Measurements from ENCODE around the gene ST6GALNAC5.
"Not testable (repeated sequence)": the region's sequence is repeated elsewhere in the genome, so short reads cannot be mapped to it uniquely, and the experiment has no call there.

The ST6GALNAC5 gene

GRCh38 chr1:76866566-76866965 lies 714 bp upstream of the ST6GALNAC5 start:
- DNase-seq (ENCODE audit: low read depth, low spot score), result no peak

GRCh38 chr1:76868154-76868882 lies 1.0 kb downstream of the ST6GALNAC5 start:
- DNase-seq (ENCODE audit: low read depth, low spot score), result no peak

GRCh38 chr1:76868916-76869315 lies 1.6 kb downstream of the ST6GALNAC5 start:
- DNase-seq (ENCODE audit: low read depth, low spot score), result no peak

GRCh38 chr1:76870037-76870436 lies 2.8 kb downstream of the ST6GALNAC5 start:
- DNase-seq (ENCODE audit: low read depth, low spot score), result no peak

GRCh38 chr1:76871355-76871974 lies 4.2 kb downstream of the ST6GALNAC5 start:
- no peak for DNase-seq (ENCODE audit: low read depth, low spot score)

- no peak for DNase-seq (ENCODE audit: low read depth, low spot score)
These were observed 5.7 kb downstream of the ST6GALNAC5 start for GRCh38 chr1:76872944-76873343.

GRCh38 chr1:76876655-76877395 lies 9.5 kb downstream of the ST6GALNAC5 start:
- no peak for DNase-seq (ENCODE audit: low read depth, low spot score)

GRCh38 chr1:76879014-76879413 lies 11.7 kb downstream of the ST6GALNAC5 start:
- not testable (repeated sequence) for DNase-seq (ENCODE audit: low read depth, low spot score)

GRCh38 chr1:76881762-76882161 lies 14.5 kb downstream of the ST6GALNAC5 start:
- DNase-seq (ENCODE audit: low read depth, low spot score), result no peak

GRCh38 chr1:76891931-76892622 lies 24.8 kb downstream of the ST6GALNAC5 start:
- DNase-seq (ENCODE audit: low read depth, low spot score), result no peak

- DNase-seq (ENCODE audit: low read depth, low spot score), result no peak
These were observed 25.4 kb downstream of the ST6GALNAC5 start for GRCh38 chr1:76892675-76893074.

- peak; percentile 16 for DNase-seq (ENCODE audit: low read depth, low spot score)
These were observed 34.0 kb downstream of the ST6GALNAC5 start for GRCh38 chr1:76901158-76901767.

- DNase-seq (ENCODE audit: low read depth, low spot score), result no peak
These were observed 38.8 kb downstream of the ST6GALNAC5 start for GRCh38 chr1:76905876-76906595.

GRCh38 chr1:76909311-76909710 lies 42.0 kb downstream of the ST6GALNAC5 start:
- DNase-seq (ENCODE audit: low read depth, low spot score), result no peak

- no peak for DNase-seq (ENCODE audit: low read depth, low spot score)
These were observed 51.8 kb downstream of the ST6GALNAC5 start for GRCh38 chr1:76919085-76919484.

GRCh38 chr1:76921590-76921989 lies 54.3 kb downstream of the ST6GALNAC5 start:
- DNase-seq (ENCODE audit: low read depth, low spot score), result no peak

- no peak for DNase-seq (ENCODE audit: low read depth, low spot score)
These were observed 58.5 kb downstream of the ST6GALNAC5 start for GRCh38 chr1:76925825-76926224.

- DNase-seq (ENCODE audit: low read depth, low spot score), result no peak
These were observed 61.2 kb downstream of the ST6GALNAC5 start for GRCh38 chr1:76928522-76928921.

- no peak for DNase-seq (ENCODE audit: low read depth, low spot score)
These were observed 61.9 kb downstream of the ST6GALNAC5 start for GRCh38 chr1:76929136-76929535.

- no peak for DNase-seq (ENCODE audit: low read depth, low spot score)
These were observed 66.9 kb downstream of the ST6GALNAC5 start for GRCh38 chr1:76933847-76934815.
